Heart left ventricle (tissue), 13 donors: ENCODE results near the gene FKBP15.
"Not testable (repeated sequence)": the region's sequence is repeated elsewhere in the genome, so short reads cannot be mapped to it uniquely, and the experiment has no call there.

Experiments
- POLR2A ChIP-seq, 2 donors: fragments of 450-650 bp; IDR thresholded peaks; one replicate each; pipeline ENCODE4 v1.6.1; 2017; ENCODE audit warnings: antibody characterized with exemption in 2 of 2, mild to moderate bottlenecking in 2 of 2, moderate library complexity in 2 of 2
- TF ChIP-seq, protein P1 (sequence below), 12 donors: fragments of 200-600 bp; sonication (generic) in 4 of 12; IDR thresholded peaks; one replicate each; pipeline versions ENCODE4 v1.5.0 to v1.8.0; 2018 to 2022; ENCODE audit warnings: antibody characterized with exemption in 12 of 12, mild to moderate bottlenecking in 5 of 12
- donor health status: ischemic (EF 13 %, LVEDD 7.1; RV severe dilation, severe dysfunction).
- donor health status: DM: no; HTN: yes; CAD: no.
- donor health status: DM: no; HTN: no; CAD: no.
- donor health status: ischemic (EF 25% LVEDD 6.9; RV normal size, moderate dysfunction).
- donor health status: ischemic (EF 25% LVEDD 5.7; RV mildly dilated, moderate dysfunction).
- donor health status: ischemic (EF 35%, LVEDD 5.7; RV mildly dilated, moderate dysfunction).
- donor health status: nonischemic (EF 11% LVEDD 7.7; RV severe dilation, severe dysfunction).
- donor health status: DM: yes; HTN: yes; CAD: no.
- donor health status: PGD.
- donor health status: ischemic (EF 29% LVEDD 5.4; RV normal size, mild dysfunction).
- donor health status: nonischemic (EF 23%, LVEDD 6.1; RV moderate dilation, normal function).

DNA sequence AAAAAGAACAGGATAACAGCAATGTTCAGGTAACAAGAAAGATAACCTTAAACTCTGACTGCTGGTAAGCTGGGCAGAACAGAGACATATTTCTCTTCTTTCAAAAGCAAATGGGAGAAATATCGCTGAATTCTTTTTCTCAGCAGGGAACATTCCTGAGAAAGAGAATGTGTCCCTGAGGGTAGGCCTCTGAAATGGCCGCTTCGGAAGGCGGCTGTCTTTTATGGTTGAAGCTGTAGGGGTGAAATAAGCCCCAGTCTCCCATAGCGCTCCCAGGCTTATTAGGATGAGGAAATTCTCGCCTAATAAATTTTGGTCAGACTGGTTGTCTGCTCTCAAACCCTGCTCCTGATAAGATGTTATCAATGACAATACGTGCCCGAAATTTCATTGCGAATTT is 80.2 kb downstream of the FKBP15 start:
- TF ChIP-seq, protein P1, sequence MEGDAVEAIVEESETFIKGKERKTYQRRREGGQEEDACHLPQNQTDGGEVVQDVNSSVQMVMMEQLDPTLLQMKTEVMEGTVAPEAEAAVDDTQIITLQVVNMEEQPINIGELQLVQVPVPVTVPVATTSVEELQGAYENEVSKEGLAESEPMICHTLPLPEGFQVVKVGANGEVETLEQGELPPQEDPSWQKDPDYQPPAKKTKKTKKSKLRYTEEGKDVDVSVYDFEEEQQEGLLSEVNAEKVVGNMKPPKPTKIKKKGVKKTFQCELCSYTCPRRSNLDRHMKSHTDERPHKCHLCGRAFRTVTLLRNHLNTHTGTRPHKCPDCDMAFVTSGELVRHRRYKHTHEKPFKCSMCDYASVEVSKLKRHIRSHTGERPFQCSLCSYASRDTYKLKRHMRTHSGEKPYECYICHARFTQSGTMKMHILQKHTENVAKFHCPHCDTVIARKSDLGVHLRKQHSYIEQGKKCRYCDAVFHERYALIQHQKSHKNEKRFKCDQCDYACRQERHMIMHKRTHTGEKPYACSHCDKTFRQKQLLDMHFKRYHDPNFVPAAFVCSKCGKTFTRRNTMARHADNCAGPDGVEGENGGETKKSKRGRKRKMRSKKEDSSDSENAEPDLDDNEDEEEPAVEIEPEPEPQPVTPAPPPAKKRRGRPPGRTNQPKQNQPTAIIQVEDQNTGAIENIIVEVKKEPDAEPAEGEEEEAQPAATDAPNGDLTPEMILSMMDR (IDR thresholded peaks at IDR 0.05) = not testable (repeated sequence)
- TF ChIP-seq POLR2A (IDR thresholded peaks at IDR 0.05) = not testable (repeated sequence)
